A549 (cell line): ENCODE data around the gene B4GALT7. TPM values are rescaled to one million over a fixed set of nuclear protein-coding genes. Genes with fewer than 3 reads are reported as not detected.
"Not testable (repeated sequence)": the region's sequence is repeated elsewhere in the genome, so short reads cannot be mapped to it uniquely, and the experiment has no call there.

Experiments used
- ATAC-seq, 2 experiments: fragments of 200-7000 bp in 1 of 2; fragments of >200 bp in 1 of 2; cut with Nextera tagmentation in 1 of 2; cut with Tn5 transposase in 1 of 2; 3 replicates each; pipeline versions ENCODE4 v1.8.0 to v1.9.1; 2018 to 2020; ENCODE audit warnings: mild to moderate bottlenecking in 1 of 2, moderate library complexity in 1 of 2
- CTCF ChIA-PET: fragments of 300-600 bp; sonication (Branson Sonifier 250); formaldehyde crosslinking; extraction: SDS; loops from one replicate; lab custom pipeline; 2021; ENCODE audit warnings: antibody characterized with exemption, inconsistent platforms; lab: Yijun Ruan, JAX
- POLR2A ChIA-PET: fragments of 350-600 bp; formaldehyde crosslinking; extraction: SDS; loops from one replicate; lab custom pipeline; 2021; ENCODE audit warnings: antibody characterized with exemption, inconsistent platforms; lab: Yijun Ruan, JAX
- DNase-seq, 2 experiments: peaks; one replicate each; pipeline versions ENCODE4 v3.0.0 to v3.0.0-alpha.2; 2011 to 2016; ENCODE audit warnings: low read depth in 1 of 2, low spot score in 1 of 2
- FAIRE-seq: peaks from 2 replicates; lab custom pipeline; 2011; peaks lifted over from hg19 to GRCh38; lab: Jason Lieb, UNC
- H3K27ac ChIP-seq, 2 experiments: fragments of >200 bp; sonication (Bioruptor Twin); formaldehyde crosslinking; 3 replicates each; pipeline ENCODE4 v1.5.1; 2016 to 2017
- H3K4me1 ChIP-seq: fragments of >200 bp; sonication (Bioruptor Twin); formaldehyde crosslinking; 3 replicates; pipeline ENCODE4 v1.6.1; 2016
- H3K4me2 ChIP-seq: fragments of >200 bp; sonication (Bioruptor Twin); formaldehyde crosslinking; 3 replicates; pipeline ENCODE4 v1.6.1; 2016
- H3K4me3 ChIP-seq: fragments of >200 bp; sonication (Bioruptor Twin); formaldehyde crosslinking; 3 replicates; pipeline ENCODE4 v1.5.1; 2016
- H3K9me3 ChIP-seq: fragments of >200 bp; sonication (Bioruptor Twin); formaldehyde crosslinking; 3 replicates; pipeline ENCODE4 v1.6.1; 2016
- CBX8 ChIP-seq: fragments of 200-600 bp; sonication (generic); IDR thresholded peaks from 2 replicates; pipeline ENCODE4 v1.6.1; 2016
- CEBPB ChIP-seq, 2 experiments: fragments of >200 bp in 1 of 2; sonication (Bioruptor Twin) in 1 of 2; formaldehyde crosslinking in 1 of 2; IDR thresholded peaks; 2 replicates each; pipeline ENCODE4 v1.6.1; 2012 to 2016
- EHF ChIP-seq: fragments of 250-450 bp; sonication (Bioruptor Pico); IDR thresholded peaks from 2 replicates; pipeline ENCODE4 v1.5.0; 2020; ENCODE audit warnings: mild to moderate bottlenecking
- EP300 ChIP-seq, 2 experiments: fragments of >200 bp; sonication (Bioruptor Twin); formaldehyde crosslinking; IDR thresholded peaks; 2 replicates in 1 of 2; 3 replicates in 1 of 2; pipeline ENCODE4 v1.6.1; 2016 to 2017
- ESRRA ChIP-seq: fragments of 150-350 bp; IDR thresholded peaks from 2 replicates; pipeline ENCODE4 v1.6.1; 2014; ENCODE audit warnings: mild to moderate bottlenecking, low read length, borderline replicate concordance
- FOSL2 ChIP-seq, 2 experiments: fragments of 450-650 bp in 1 of 2; fragments of >200 bp in 1 of 2; sonication (Bioruptor Twin) in 1 of 2; formaldehyde crosslinking; IDR thresholded peaks; 2 replicates each; pipeline versions ENCODE4 v1.5.0 to v1.6.1; 2016 to 2020; ENCODE audit warnings: mild to moderate bottlenecking in 1 of 2, moderate library complexity in 1 of 2
- GATA3 ChIP-seq: IDR thresholded peaks from 2 replicates; pipeline ENCODE4 v1.6.1; 2012; ENCODE audit warnings: borderline replicate concordance
- HOXA7 ChIP-seq: fragments of 250-450 bp; sonication (Bioruptor Pico); IDR thresholded peaks from 2 replicates; pipeline ENCODE4 v1.5.0; 2020; ENCODE audit warnings: mild to moderate bottlenecking, moderate library complexity
- HOXB5 ChIP-seq: fragments of 250-450 bp; sonication (Bioruptor Pico); IDR thresholded peaks from 2 replicates; pipeline ENCODE4 v1.5.0; 2020; ENCODE audit warnings: mild to moderate bottlenecking, moderate library complexity
- JUN ChIP-seq, 2 experiments: fragments of >200 bp; sonication (Bioruptor Twin); formaldehyde crosslinking; IDR thresholded peaks; 2 replicates in 1 of 2; 3 replicates in 1 of 2; pipeline ENCODE4 v1.6.1; 2016 to 2017
- JUNB ChIP-seq: fragments of >200 bp; sonication (Bioruptor Twin); formaldehyde crosslinking; IDR thresholded peaks from 2 replicates; pipeline ENCODE4 v1.6.1; 2016
- KDM1A ChIP-seq: fragments of 200-600 bp; sonication (generic); IDR thresholded peaks from 2 replicates; pipeline ENCODE4 v1.6.1; 2016; ENCODE audit warnings: low read depth, mild to moderate bottlenecking
- KDM5A ChIP-seq: fragments of 200-600 bp; sonication (generic); IDR thresholded peaks from 2 replicates; pipeline ENCODE4 v1.6.1; 2016; ENCODE audit warnings: antibody characterized with exemption, mild to moderate bottlenecking
- MYC ChIP-seq: IDR thresholded peaks from 2 replicates; pipeline ENCODE4 v1.6.1; 2012; ENCODE audit warnings: mild to moderate bottlenecking, inconsistent platforms, low read length, improper control_type of control experiment, borderline replicate concordance
- NFE2L2 ChIP-seq: fragments of 150-350 bp; conservative IDR thresholded peaks from 2 replicates; pipeline ENCODE4 v1.6.1; 2014; ENCODE audit warnings: low read length
- POLR2AphosphoS2 ChIP-seq: conservative IDR thresholded peaks from 2 replicates; pipeline ENCODE4 v1.6.1; 2012; ENCODE audit warnings: low read length, improper control_type of control experiment, inconsistent platforms
- RARB ChIP-seq: fragments of 250-450 bp; sonication (Bioruptor Pico); IDR thresholded peaks from 2 replicates; pipeline ENCODE4 v1.8.0; 2021; ENCODE audit warnings: mild to moderate bottlenecking, moderate library complexity
- RNF2 ChIP-seq: fragments of 200-600 bp; sonication (generic); IDR thresholded peaks from 2 replicates; pipeline ENCODE4 v1.6.1; 2016; ENCODE audit warnings: low read depth, mild to moderate bottlenecking, antibody characterized with exemption, moderate library complexity, borderline replicate concordance
- SMC3 ChIP-seq: fragments of >200 bp; sonication (Bioruptor Twin); formaldehyde crosslinking; IDR thresholded peaks from 3 replicates; pipeline ENCODE4 v1.6.1; 2018; ENCODE audit warnings: inconsistent platforms
- ZC3H11A ChIP-seq: fragments of 450-650 bp; IDR thresholded peaks from 2 replicates; pipeline ENCODE4 v1.6.1; 2014; ENCODE audit warnings: antibody characterized with exemption, mild to moderate bottlenecking
- ZFP36 ChIP-seq: fragments of 450-650 bp; IDR thresholded peaks from 2 replicates; pipeline ENCODE4 v1.6.1; 2014; ENCODE audit warnings: borderline replicate concordance; ENCODE audit not compliant: partially characterized antibody
- WGBS: methylation state at CpG from one replicate; pipeline ENCODE4 v1.1.6; 2017; ENCODE audit errors: missing lambda C conversion rate; 5-methylcytosine and 5-hydroxymethylcytosine counted together
- polyA plus RNA-seq, 4 experiments: library from polyadenylated mRNA; depleted of rRNA in 3 of 4; stranded (reverse); fragments of >200 nt; fragmentation: RNase III in 1 of 4; extraction: RNeasy Plus Mini Kit Qiagen cat#74134 plus additional on column Dnase treatment in 1 of 4; gene quantifications; 2 replicates in 3 of 4; 3 replicates in 1 of 4; pipeline ENCODE4 v1.2.3, GENCODE V29; 2011 to 2017
- TF ChIP-seq, protein P1 (sequence below): IDR thresholded peaks from 2 replicates; pipeline ENCODE4 v1.6.1; 2012; ENCODE audit warnings: low read depth, borderline replicate concordance

B4GALT7 gene
- polyA plus RNA-seq, 2 of the 4 experiments (the other 2 are of a cell fraction): 13.0 to 18.0 TPM

DNA sequence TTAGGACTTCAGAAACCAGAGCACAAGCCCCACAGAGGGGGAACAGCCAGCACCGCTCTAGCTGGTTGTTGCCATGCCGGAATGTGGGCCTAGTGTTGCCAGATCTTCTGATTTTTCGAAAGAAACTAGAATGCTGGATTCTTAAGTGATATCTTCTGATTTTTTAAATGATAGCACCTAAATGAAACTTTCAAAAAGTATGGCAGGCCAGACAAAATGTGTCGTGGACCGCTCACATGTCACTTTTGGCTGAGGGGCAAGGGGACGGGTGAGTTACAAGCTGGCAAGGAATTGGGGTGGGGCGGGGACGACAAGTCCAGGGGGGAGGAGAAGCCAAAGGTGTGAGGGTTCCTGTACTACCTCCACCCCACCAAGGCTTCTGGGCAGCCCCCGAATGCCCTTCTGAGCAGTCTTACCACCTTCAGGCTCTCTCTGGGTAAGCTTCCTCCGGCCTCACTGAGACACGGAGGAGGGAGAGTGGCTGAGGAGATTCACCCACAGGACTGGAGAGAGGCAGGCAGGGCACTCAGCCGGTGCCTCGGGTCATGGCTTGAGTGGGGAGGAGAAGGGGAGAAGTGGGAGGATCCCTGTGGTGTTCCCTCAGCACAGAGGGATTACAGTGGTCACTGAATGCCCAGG lies 10.3 kb downstream of the B4GALT7 start (continued):
- TF ChIP-seq RNF2 (no peak), MYC (no peak), ZC3H11A (no peak)

DNA sequence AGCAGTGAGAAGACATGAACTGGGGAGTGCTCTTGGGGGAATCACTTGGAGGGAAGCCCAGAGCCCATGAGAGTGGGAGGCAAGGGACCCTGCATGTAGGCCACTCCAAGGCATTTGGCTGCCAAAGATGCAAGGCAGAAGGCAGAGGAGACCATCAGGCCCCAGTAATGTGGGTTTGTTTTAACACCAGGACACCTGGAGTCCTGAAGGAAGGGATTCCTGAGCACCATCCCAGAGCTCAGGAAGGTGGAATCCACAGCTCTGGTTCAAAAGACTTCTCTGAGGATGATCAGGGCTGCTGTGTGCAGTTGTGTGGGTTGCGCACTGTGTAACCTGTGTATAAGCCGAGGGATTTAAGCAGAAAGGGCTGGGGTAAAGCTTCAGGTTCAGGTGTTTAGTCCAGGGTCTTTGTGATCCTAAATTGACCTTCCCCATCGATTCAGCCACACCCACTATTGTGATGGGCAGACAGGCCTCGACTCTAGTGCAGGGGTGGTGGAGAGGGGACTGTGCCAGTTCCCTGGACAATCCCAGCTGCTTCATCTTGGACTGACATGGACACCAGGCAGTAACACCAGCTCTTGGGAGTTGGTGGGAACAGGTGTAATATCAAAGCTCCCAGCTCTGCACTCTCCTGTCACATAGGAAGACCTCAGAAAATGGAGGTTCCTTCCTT lies 11.0 kb downstream of the B4GALT7 start:
- no peak for TF ChIP-seq ESRRA
- TF ChIP-seq KDM1A: no peak
- TF ChIP-seq ZFP36: no peak
- TF ChIP-seq KDM5A: no peak
- TF ChIP-seq ZC3H11A: no peak
- no peak for TF ChIP-seq FOSL2 (IDR thresholded peaks at IDR 0.05)
- no peak for TF ChIP-seq FOSL2 (CRISPR knock-in tag; IDR thresholded peaks at IDR 0.05)
- no peak for TF ChIP-seq CBX8
- TF ChIP-seq, all 56 proteins: peak for 0
- ATAC-seq: no peak
- H3K27ac ChIP-seq: no peak overlapping the region
- H3K9me3 ChIP-seq: no peaks in the 10 kb centered on the region
- 58% methylated on average over 4 of the region's 4 CpGs for WGBS
- H3K4me1 ChIP-seq: 0 out of 3 replicates have a peak, but pooled peaks cover 3% of the 10 kb centered on the region
- ChIA-PET CTCF (interaction anchor here (1.9 to 2.5 kb wide), 2 partner anchors 9 to 109 kb away, joined by 6 to 9 read pairs; no protein-coding TSS in a partner anchor), POLR2A (no interaction called here)
- no peak overlapping the region for H3K4me2 ChIP-seq
- no peak for DNase-seq
- no peak overlapping the region for H3K4me3 ChIP-seq
- FAIRE-seq: no peak

DNA sequence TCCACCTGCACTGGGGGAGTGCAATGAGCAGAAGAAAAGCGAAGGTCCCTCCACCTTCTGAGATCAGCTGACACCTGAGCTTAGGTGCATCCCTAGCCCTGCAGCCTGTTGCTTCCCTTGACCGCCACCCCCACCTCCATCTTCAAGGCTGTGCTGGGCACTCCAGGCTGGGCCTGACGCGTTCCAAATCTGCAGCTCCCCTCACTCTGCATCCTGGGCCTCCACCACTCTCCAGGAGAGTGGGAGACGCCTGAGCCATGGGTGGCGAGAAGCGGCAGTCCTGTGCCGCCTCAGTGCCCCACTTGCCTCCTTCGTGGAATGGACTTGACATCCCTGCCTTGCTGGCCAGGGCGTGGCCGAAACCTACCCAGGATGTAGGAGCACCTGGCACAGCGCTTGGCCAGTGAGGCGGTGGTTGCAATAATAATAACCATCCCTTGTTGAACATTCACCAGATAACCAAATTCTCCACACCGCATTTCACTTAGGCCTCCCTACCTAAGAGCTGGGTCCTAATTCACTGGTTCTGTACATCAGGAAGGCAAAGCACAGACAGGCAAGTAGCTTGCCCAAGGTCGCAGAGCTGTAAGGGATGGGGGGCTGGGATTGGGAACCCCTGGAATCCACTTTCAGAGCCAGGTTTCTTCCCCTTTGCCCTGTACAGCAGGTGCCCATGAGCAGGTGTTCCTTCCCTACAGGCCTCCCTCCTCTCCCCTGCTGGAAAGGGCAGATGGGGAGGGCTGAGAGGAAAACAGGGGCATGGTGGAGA lies 11.7 kb downstream of the B4GALT7 start:
- 94% methylated on average over 9 of the region's 15 CpGs for WGBS
- no peaks in the 10 kb centered on the region for H3K9me3 ChIP-seq
- H3K27ac ChIP-seq: no peak overlapping the region
- no peak for TF ChIP-seq EP300 (IDR thresholded peaks at IDR 0.05)
- TF ChIP-seq JUN (IDR thresholded peaks at IDR 0.05): 0 out of 5 replicates have a peak, but pooled peaks of 1 of the 2 experiments have one; percentile 18
- no peak overlapping the region for H3K4me2 ChIP-seq
- FAIRE-seq: no peak
- DNase-seq: no peak
- ChIA-PET POLR2A (no interaction called here), CTCF (interaction anchor here (1.9 to 2.5 kb wide), 2 partner anchors 10 to 110 kb away, joined by 6 to 9 read pairs; no protein-coding TSS in a partner anchor)
- ATAC-seq: no peak
- no peak overlapping the region for H3K4me3 ChIP-seq
- 0 out of 3 replicates have a peak, but pooled peaks cover 3% of the 10 kb centered on the region for H3K4me1 ChIP-seq

DNA sequence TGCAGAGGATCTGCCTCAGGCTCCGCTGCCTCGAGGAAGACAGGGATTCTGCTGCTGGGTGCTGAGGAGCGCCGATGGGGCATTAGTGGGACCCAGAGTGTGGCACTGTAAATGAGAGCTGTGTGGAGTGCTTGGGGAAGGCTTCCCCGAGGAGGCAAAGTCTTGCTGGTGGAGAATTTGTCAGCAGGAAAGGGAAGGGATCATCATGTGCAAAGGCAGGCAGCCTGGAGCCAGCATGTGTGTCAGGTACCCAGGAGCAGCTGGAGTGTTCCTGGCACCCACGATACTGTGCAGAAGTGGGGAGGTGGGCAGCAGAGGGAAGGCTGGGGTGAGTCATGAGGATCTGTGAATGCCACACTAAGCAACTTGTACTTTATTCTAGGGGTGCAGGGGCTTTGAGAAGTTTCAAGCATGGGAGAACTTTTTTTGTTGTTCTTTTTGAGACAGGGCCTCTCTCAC lies 12.3 kb downstream of the B4GALT7 start:
- no peak overlapping the region for H3K4me2 ChIP-seq
- no peak for DNase-seq
- ChIA-PET CTCF (interaction anchor here (2.5 kb wide), 1 partner anchor 11 kb away, joined by 9 read pairs; no protein-coding TSS in a partner anchor), POLR2A (no interaction called here)
- WGBS: 80% methylated on average over 6 of the region's 6 CpGs
- no peak for ATAC-seq
- no peak overlapping the region for H3K27ac ChIP-seq
- no peaks in the 10 kb centered on the region for H3K9me3 ChIP-seq
- no peak for FAIRE-seq
- H3K4me1 ChIP-seq: 0 out of 3 replicates have a peak, but pooled peaks cover under 1% of the 10 kb centered on the region
- H3K4me3 ChIP-seq: no peak overlapping the region
- no peak for TF ChIP-seq EHF
- TF ChIP-seq HOXB5: no peak
- TF ChIP-seq ZC3H11A: no peak

DNA sequence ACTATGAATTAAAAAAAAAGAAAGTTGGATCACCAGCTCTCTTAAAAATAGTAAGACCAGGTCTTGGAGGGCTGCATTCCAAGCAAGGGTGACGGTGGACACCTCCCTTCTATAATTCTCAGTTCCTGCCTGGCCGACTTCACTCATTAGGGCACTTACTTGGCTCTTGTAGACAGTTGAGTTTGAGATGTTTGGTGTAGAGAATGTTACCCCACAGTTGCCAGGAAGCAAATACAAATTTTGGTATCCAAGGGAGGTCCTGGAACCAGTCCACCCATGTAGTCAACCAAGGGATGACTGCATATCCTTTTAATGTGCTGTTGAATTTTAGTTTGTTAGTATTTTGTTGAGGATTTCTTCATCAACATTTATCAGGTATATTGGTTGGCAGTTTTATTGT lies 20.6 kb downstream of the B4GALT7 start:
- Histone ChIP-seq H3K4me2 (no peak overlapping the region), H3K4me1 (no peaks in the 10 kb centered on the region), H3K4me3 (no peak overlapping the region), H3K27ac (no peak overlapping the region), H3K9me3 (no peaks in the 10 kb centered on the region)
- no peak for ATAC-seq
- 90% methylated on average over 2 of the region's 2 CpGs for WGBS
- TF ChIP-seq, protein P1, sequence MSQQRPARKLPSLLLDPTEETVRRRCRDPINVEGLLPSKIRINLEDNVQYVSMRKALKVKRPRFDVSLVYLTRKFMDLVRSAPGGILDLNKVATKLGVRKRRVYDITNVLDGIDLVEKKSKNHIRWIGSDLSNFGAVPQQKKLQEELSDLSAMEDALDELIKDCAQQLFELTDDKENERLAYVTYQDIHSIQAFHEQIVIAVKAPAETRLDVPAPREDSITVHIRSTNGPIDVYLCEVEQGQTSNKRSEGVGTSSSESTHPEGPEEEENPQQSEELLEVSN: no peak
- TF ChIP-seq JUNB: no peak
- TF ChIP-seq SMC3: no peak
- no peak for TF ChIP-seq POLR2AphosphoS2
- no peak for TF ChIP-seq CEBPB (IDR thresholded peaks at IDR 0.05)
- no peak for TF ChIP-seq HOXA7
- no peak for TF ChIP-seq GATA3
- TF ChIP-seq RARB (CRISPR knock-in tag): no peak
- TF ChIP-seq NFE2L2: no peak
- CTCF ChIA-PET: no interaction called here
- FAIRE-seq: no peak
- DNase-seq: no peak
- POLR2A ChIA-PET: no interaction called here

DNA sequence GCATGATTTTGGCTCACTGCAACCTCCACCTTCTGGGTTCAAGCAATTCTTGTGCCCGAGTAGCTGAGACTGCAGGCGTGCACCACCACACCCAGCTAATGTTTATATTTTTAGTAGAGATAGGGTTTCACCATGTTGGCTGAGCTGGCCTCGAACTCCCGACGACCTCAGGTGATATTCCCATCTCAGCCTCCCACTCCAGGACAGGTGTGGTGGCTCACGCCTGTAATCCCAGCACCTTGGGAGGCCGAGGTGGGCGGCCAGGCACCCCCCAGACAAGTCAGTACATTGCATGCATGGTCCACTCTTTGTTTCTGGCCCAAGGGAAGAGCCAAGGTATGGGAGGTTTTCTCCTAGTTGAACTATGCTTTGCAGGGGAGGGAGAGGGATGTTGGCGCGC lies 24.2 kb downstream of the B4GALT7 start:
- POLR2A ChIA-PET, DNase-seq, H3K9me3 ChIP-seq, H3K4me1 ChIP-seq, H3K4me2 ChIP-seq, H3K27ac ChIP-seq, H3K4me3 ChIP-seq, FAIRE-seq, ATAC-seq: not testable (repeated sequence)
- 78% methylated on average over 10 of the region's 10 CpGs for WGBS
- CTCF ChIA-PET: interaction anchor here (1.2 kb wide), 1 partner anchor 17 kb away, joined by 3 read pairs; no protein-coding TSS in a partner anchor
